Activated CD4-positive, CD25-positive, alpha-beta regulatory T cell treated with anti-CD3 and anti-CD28 coated beads, Interleukin-2, amount 50 U/mL, for 24 hours (primary cell): Measurements from ENCODE around the gene BAIAP2.
A peak's percentile ranks its signal among the peaks of the same experiment; 100 is the strongest.
"Not testable (repeated sequence)": the region's sequence is repeated elsewhere in the genome, so short reads cannot be mapped to it uniquely, and the experiment has no call there.

Source experiments
- ATAC-seq, 2 donors: fragments of 150-1000 bp; cut with Tn5 transposase; one replicate each; pipeline ENCODE4 v1.10.0; 2021; ENCODE audit warnings: mild to moderate bottlenecking in 1 of 2, moderate library complexity in 1 of 2

Gene BAIAP2

DNA sequence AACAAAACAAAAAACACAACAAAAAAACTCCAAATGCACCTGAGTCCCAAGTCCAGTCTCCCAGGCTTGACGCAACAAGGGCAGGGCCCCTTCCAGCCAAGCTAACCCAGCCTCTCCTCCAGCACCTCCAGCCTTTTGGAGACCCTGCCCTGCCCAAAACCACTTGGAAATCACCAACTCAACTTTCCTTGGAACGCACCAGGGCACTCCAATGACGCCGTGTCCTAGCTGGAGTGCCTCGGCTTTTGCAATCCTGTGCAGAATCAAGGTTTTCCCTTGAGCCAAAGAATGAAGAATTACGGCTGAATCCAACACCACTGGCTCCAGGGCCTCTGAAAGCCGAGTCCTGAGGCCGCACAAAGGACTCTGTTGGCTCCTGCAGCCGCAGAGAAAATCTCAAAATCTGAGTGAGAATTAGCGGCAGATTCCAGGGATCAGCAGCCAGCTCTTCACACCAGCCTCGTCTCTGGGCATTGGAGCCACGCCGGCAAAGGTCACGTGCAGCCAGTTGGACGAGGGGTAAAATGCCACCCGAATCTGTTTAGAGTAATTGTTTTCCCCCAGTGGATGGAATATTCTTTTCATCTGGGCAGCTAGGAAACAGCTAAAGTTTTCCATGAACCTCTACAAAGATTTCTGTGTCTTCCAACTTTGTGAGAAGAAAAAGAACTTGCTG, 9.7 kb upstream of the BAIAP2 start:
- ATAC-seq: no peak

DNA sequence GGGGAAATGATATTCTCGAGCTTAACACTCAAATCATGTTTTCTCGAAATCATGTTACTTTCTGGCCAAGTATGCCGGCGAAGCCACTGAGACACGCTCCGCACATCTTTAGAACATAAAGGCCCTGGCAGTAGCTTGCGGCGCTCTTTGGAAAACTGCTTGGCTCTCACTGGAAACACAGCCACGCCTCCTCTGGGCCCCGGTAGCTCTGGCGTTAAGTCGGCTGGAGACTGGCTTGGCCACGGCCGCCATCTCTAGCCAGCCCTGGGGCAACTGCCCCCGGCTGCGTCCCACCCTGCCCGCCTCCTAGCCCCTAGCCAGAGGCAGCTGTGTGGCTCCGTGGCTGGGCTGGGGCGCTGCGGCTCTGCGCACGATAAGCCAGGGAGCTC, 9.2 kb upstream of the BAIAP2 start:
- ATAC-seq: no peak

DNA sequence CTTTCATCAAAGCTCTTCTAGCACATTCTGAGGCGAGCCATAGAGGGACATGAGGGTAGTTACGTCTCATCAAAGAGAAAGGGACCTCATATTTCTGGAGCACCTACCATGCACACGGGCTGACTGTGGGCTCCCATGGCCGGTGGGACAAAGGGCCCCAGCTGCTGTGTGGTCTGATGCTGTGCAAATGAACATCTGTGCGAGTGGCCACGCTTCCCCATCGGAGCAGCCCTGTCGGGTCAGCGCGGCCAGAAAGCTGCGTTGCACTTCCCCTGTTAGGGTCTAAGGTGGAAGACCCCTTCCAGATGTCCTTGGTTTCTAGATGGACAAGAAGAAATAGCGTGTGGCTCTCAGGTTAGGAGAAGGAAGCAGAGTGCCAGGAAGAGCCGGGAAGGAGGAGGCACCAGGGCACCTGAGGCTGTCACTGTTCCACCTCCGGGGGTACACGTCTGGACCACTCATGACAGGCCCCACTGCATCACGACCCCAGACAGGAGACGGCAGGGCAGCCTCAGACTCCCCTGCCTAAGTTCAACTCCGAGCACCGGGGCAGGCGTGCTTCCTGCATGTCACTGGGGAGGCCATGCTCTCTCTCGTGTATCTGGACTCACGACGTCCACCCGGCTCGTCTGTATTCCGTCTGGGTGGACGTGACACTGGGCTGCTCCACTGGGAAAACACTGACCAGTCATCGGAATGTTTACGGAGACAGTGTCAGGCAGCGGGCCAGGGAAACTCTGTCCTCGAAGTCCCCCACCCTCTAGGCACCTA, 8.5 kb upstream of the BAIAP2 start:
- ATAC-seq: no peak

DNA sequence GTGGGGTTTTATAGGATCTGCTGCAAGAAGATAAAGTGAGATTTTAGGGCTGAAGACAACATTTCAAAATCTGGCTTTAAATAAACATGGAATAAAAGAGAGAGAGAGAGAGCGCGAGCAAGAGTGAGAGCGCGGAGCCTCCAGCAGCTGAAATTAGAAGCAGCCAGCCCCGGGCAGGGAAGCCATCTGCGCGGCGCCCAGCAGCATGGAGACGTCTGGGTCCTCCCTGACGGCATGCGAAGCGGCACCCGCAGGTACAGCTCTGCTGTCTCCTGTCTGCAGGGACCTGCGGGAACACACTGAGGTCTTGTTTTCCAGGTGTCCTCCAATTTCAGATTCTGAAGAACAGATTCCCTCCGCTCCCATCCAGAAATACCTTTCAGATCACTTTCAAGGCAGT, 7.9 kb upstream of the BAIAP2 start:
- no peak for ATAC-seq

DNA sequence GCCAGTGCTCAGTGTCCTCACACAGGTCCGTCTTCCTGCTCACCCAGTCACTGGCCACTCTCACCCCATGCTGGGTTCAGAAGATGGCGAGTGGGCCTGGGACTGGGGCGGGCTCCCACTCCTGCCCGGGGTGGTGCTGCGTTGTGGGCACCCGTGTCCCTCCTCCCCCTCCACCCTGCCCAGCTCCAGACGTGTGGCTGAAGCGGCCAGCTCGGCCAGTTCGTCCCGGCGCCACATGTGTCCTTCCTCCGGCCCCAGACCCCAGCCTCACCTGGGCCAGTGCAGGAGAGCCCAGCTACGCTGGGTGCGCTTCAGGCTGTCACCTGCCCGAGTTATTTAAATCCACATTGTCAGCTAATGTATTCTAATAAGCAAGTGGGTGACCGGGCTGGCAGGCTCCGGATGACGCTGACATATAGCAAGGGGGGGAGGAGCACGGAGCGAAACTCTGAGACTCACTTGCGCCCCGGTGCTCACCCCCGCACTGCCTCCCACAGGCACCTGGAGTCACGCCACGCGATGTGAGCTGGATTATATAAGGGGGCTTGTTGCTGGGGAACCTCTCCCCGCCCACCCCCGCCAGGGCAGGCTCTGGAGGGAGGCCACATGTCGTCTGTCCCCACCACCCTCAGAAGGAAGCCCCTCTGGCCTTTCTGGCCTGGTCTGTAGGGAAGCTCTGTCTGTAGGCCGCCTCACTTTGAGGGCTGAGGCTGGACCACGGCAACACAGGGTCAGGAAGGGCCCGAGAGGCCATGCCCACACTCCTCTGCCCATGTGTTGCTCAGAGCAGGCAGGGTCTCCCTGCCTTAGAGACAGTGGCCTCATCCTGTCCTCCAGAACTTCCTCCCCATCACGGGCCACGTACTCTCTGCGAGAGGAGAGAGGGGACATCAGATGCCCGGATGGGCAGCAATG, 7.1 kb upstream of the BAIAP2 start:
- ATAC-seq: peak; percentile 23 to 58

DNA sequence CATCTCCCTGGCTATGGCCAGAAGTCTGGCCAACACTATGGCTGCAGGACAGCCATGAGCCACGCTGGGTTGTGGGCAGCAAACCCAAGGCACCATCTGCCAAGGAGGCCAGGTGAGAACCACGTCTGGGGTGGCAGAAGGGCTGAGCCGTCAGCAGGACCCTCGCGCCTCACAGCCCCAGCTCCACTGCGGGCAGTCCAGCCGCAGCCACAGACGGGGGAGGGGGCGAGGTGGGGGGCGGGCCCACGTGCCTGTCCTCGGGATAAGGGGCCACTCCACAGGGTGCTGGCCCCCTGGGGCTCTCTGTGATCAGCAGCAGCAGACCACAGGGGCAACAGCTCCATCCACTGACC, 6.5 kb upstream of the BAIAP2 start:
- ATAC-seq: no peak

DNA sequence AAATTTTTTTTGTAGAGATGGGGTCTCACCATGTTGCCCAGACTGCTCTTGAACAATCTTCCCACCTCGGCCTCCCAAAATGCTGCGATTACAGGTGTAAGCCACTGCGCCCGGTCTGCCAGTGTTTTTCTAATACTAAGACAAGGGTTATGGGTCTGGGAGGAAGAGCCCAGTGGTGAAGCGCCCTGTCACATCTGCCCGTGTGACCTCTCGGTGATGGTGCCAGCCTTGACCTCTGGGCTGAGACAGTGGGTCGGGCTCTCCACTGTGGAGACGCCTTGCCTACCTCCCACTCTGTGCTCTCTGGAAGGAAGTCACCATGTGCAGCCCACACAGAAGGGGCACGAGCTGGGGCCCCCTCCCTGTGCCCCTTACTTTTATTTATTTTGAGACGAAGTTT, 5.1 kb upstream of the BAIAP2 start:
- ATAC-seq: no peak

DNA sequence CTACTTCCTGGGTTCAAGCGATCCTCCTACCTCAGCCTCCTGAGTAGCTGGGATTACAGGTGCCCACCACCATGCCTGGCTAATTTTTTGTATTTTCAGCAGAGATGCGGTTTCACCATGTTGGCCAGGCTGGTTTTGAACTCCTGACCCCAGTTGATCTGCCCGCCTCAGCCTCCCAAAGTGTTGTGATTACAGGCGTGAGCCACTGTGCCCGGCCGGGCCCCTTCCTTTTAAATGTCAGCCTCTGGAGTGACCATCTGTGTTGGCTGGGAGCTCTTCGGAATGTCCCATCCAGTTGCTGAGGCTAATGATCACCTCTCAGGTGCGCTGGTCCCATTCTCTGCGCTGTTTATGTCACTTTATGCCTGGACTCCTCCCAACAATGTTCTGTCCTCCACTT, 4.6 kb upstream of the BAIAP2 start:
- ATAC-seq: not testable (repeated sequence)

DNA sequence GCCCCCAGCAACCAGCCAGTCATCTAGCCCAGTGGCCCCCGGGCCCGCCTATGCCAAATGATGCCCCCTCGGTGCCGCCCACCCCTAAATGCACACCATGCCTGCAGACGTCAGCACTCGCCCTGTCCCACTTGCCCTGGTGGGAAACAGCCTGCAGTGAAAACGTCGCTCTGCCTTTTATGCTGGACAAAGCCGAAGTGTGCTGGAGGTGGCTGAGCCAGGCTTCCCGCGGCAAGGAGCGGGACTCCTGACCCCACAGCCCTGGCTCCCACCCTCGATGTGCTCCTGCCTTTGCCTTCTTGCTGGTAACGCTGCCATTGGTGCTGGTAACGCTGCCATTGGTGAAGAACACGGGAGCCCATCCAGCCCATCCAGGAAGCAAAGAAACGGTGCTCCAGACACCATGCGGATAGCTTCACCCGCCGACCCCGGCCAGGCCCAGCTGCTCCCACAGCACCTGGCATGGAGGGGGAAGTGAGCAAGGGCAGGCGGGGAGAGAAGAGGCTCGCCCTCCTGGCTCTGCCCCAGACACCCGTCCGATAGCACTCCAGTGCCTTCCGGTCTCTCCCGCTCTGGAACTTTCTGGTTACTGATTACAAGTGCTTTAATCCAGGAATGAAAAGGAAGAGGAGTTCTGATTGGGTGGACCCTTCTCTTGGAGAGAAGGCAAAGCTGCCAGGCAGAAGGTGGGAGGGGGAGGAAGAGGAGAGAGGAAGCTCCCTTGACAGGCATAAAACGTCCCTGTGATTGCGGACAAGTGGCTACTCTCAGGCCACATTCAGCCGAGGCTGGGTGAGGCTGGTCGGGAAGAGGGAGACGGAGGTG, 4.0 kb upstream of the BAIAP2 start:
- no peak for ATAC-seq

DNA sequence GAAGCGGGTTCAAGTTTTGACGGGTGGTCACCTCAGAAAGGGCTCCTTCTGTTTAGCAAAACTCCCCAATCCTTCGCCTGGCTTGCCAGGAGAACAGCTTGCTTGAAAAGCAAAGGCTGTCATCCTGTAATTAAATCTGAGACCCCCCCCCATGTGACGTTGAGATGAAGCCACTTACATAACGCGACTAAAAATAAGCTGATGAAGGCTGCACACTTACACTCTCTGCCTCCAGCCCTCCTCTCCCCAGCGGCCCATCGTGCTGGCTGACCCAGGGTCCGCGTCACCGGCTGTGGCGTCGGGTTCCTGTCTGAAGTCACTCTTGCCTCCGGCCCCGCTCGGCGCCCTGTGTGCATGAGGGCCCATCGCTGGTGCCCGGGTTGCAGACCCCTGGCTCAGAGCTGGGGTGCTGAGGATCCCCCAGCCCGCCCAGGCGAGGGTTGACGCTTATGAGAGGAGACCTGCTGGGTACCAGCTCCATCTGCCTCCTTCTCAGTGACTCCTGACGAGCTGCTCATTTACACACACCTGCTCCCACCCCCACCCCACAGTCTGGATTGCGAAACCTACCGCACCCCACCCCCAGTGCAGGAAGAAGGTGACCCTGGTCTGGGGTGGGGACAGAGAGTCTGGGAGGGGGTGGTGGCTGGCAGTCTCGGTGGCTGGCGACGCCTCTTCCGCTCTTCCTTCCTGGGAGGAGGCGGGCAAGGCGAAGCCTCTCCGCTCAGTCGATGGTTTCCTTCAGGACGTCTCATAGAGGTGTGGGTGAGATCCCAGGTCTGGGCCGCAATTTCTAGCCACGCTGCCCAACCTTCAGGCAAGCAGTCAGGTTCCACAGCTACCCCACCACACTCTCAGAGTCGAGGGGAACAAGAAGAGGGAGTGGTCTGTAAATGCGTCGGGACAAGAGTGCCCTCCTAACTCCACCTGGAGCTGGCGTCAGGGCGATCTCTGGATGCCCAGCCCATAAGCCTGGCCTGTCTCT, 3.1 kb upstream of the BAIAP2 start:
- ATAC-seq: no peak

DNA sequence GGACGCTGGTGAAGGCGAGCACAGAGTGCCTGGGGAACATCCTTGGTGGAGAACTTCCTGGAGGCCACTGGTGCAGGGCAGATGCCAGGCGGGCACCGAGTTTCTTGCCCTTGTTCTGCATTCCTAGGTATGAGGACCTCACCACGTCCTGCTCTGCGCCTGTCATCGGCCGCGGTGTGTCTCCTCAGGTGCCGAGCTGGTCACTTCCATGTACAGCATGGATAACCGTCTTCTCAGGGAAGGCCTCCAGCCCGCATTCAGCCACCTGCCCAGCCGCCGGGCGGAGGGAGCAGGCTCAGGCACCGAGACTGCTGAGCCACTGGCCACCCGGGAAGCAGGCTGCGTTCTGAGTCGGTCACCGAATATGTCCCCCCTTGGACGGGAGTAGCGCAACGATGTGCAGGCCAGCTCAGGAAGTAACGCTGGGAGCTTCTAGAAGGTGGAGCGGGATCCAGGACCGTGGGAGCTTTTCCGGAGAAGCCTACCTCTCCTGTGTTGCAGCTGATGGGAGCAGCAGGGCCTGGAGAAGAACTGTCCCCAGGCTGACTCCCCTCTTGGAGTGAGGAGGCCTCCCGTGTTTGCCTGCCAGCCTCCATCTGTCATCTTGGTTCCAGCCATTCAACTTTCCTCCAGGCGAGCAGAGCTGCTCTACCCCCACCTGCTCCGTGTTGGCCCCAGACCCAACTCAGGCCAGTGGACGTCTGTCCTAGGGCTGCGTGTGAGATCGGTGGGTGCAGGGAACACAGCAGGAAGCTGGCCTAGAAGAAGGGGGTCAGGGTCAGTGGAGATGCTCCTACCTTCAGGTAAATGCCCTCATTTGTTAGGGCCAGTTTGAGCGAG, 2.1 kb upstream of the BAIAP2 start:
- ATAC-seq: no peak

DNA sequence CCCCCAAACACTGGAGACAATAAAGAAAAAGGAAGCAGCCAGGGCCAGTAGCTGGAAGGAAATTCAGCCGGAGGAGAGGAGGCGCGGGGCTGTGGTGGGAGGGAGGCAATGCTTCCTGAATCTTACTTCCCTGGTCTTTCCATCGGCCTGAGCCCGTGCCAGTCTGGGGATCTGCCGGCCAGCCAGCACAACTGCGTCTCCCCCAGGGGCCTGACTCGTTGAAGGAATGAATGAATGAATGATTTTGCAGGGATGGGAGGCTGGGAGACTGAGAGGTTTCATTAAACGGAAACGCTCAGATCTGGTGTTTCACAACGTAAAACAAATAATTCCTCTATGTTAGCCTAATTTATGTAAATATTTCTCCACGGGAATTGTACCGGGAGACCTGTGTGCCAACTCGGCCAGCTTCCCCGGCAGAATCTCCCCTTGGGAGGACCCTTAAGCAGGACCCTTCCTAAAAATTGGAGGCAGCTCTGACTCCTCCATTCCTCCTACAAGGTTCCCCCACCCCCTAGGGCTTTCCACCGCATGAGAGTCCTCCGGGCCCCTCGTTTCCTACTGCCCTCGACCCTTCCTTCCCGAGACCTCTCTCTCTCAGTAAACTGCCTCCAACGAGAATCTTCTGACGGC, 1.3 kb upstream of the BAIAP2 start:
- no peak for ATAC-seq

DNA sequence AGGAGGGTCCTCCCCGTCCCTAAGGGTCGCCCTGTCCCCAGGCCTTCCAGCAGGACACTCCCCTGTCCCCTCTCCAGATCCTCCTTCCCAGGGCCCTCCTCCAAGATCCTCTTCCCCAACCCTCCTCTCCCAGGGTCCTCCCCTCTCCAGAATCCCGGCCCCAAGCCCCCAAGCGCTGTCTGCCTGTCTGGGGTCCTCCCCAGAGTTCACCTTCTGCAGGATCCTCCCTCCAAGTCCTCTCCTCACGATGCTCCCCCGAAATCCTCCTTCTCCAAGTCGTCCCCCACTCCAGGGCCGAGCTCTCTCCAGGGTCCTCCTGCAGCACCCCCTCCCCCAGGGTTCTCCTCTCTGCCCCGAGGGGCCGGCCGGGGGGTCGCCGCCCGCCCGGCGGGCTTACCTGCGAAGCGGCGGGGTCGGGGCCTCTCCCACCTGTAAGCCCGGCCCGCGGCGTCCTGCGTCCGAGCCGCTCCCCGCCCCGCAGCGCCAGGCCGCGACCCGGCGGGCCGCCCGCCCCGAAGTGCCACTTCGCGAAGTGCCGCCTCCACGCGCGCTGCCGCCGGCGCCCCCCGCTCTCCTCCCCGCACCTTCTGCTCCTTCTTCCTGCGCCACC, 678 bp upstream of the BAIAP2 start:
- ATAC-seq: peak; percentile 18 to 31

DNA sequence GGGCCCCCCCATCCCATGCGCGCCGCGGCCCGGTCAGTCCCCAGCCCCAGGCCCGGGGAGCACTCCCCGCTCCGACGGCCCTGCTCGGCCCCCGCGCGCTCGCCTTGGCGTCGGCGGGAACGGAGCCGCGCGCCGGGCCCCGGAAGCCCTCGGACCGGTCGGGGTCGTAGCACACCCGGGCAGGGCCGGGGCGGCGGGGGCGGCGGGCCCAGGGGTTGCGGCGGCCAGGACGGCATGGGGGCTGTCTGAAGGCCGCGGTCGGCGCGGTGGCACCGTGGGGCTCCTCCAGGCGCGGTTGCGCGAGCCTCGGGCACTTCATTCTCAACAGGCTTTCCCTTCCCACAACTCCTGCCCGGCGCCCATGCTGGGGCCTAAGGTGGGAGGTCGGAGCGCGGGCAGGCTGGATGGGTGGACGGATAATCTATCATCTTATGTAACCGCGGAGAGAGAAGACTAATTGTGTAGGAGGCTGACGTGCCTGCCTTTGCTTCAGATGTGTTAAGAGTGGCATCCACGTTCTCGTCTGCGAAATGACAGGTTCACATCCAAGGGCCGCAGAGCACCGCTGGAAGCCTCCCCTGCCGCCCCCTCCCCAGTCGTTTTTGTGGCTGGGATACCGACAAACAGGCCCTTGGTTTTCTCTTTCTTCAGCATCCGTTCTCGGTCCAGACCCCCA, 708 bp downstream of the BAIAP2 start:
- peak in 1 of 2 donors; percentile 1 for ATAC-seq

DNA sequence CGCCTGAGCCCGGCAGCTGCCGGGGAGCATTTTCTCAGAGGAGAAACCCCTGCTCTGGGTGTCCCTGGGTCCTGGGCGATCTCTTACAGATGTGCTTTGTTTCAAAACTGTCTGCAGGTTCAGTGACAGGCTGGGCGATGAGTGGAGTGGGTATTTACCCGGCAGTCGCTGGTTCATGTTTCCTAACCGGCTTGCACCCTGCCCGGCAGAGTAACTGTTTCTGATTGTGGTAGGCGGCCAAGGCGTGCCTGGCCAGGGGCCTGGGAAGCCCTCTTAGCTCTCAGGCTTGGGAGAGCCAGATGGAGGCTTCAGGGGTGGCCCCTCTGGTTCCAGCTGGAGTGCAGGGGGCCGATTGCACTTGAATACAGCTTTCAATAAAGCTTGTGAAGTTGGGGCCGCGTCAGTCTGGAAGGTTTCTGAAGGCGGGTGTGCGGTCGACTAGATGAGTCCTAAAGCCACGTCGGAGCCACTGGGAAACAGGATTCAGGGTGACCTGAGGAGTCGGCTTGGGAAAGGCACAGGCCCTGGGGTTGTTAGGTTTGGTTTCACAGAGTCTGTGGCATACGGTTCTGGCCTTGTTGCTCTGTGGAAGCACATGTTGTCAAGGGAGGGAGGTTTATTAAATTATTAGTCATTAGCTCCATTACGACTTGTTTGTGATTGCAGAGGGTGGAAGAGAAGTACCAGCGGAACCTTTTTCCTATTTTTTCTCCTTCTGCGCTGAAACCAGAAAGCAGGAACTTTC, 1.4 kb downstream of the BAIAP2 start:
- ATAC-seq: no peak

DNA sequence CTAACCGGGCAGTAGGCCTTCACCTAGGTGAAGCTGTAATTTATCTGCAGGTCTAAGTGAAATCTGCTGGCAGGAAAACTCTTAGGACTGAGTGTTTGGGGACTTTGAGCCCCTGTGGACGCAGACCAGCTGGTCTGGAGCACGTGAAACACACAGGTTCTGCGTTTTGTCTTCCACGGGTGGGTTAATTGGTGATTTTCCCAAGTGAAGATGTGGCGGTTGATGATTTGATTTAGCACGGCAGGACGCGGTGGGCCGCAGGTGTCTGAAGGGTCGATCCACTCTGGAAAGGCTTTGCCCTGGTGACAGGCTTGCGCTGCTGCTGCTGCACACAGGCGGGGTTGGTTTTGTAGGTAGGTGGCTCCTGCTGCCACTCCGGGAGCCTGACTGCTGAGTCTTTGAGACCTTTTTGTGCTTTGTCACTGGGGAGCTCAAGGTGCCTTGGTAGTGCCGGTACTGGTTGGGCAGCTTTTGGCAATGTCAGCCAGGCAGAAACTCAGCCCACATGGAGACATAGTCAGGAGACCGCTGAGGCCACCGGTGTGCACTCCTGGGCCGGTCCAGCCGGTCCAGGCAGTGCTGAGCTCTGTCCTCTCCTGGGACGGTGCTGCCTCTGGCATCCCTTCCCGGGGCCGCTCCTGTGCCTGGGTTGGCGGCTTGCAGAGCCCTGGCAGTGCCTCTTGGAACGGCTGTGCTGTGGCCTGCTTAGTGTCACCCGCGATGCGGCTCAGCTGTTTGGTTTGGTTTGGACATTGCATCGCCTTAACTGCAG, 2.3 kb downstream of the BAIAP2 start:
- no peak for ATAC-seq
